NT2/D1 (cell line): ENCODE measurements around the gene ITGB7.
"Not testable (repeated sequence)": the region's sequence is repeated elsewhere in the genome, so short reads cannot be mapped to it uniquely, and the experiment has no call there.

ENCODE experiments used
- DNase-seq: peaks from one replicate; pipeline ENCODE4 v3.0.0-alpha.2; 2011; ENCODE audit warnings: low read depth, low spot score
- H3K27me3 ChIP-seq: 2 replicates; pipeline ENCODE4 v1.6.0; 2011; ENCODE audit warnings: mild to moderate bottlenecking; ENCODE audit not compliant: insufficient read length, insufficient read depth
- H3K36me3 ChIP-seq: 2 replicates; pipeline ENCODE4 v1.6.1; 2011; ENCODE audit warnings: mild to moderate bottlenecking, low read length, mixed read lengths; ENCODE audit not compliant: insufficient read depth, insufficient read length
- H3K4me1 ChIP-seq: 2 replicates; pipeline ENCODE4 v1.5.1; 2011; ENCODE audit not compliant: insufficient read depth, insufficient read length
- H3K4me3 ChIP-seq: 2 replicates; pipeline ENCODE4 v1.5.1; 2011; ENCODE audit warnings: low read depth; ENCODE audit not compliant: insufficient read length
- H3K9ac ChIP-seq: 2 replicates; pipeline ENCODE4 v1.6.0; 2011; ENCODE audit warnings: low read depth; ENCODE audit not compliant: insufficient read length
- H3K9me3 ChIP-seq: 2 replicates; pipeline ENCODE4 v1.5.1; 2011; ENCODE audit warnings: mild to moderate bottlenecking, low read length; ENCODE audit not compliant: insufficient read depth
- SUZ12 ChIP-seq: IDR thresholded peaks from 2 replicates; pipeline ENCODE4 v1.6.1; 2011; ENCODE audit not compliant: insufficient read length, insufficient read depth; ENCODE audit errors: extremely low read depth
- YY1 ChIP-seq: IDR thresholded peaks from 2 replicates; pipeline ENCODE4 v1.6.1; 2011; ENCODE audit not compliant: insufficient read length, insufficient read depth
- ZNF274 ChIP-seq: IDR thresholded peaks from 2 replicates; pipeline ENCODE4 v1.6.1; 2011; ENCODE audit warnings: mild to moderate bottlenecking, low read depth, low read length

Gene ITGB7

DNA sequence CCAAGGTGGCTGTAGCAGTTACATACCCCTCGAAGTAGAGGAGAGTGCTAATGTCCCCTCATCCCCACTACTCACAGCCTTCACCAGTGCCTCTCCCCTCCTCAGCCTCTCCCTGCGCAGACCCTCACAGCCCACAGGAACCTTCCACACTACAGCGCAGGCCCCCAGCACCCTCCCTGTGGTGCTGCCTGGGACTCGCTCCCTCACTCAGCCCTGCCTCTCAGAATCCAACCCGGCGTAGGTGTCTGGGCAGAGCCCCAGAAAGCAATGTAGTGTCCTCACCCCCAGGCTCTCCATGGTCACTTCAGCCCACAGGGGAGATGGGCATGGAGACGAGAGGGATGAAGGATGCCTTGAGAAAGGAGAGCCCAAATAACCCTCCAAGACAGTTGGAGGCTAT is 37.4 kb downstream of the ITGB7 start:
- H3K9ac ChIP-seq: no peak overlapping the region
- H3K4me3 ChIP-seq: no peak overlapping the region
- H3K4me1 ChIP-seq: peaks cover 14% of the 10 kb centered on the region
- TF ChIP-seq SUZ12 (no peak), ZNF274 (no peak), YY1 (no peak)
- no peak for DNase-seq
- peaks cover 57% of the 10 kb centered on the region for H3K27me3 ChIP-seq
- H3K9me3 ChIP-seq: peaks cover 12% of the 10 kb centered on the region; the same call in 1 of the 2 replicates
- H3K36me3 ChIP-seq: peaks cover 24% of the 10 kb centered on the region

DNA sequence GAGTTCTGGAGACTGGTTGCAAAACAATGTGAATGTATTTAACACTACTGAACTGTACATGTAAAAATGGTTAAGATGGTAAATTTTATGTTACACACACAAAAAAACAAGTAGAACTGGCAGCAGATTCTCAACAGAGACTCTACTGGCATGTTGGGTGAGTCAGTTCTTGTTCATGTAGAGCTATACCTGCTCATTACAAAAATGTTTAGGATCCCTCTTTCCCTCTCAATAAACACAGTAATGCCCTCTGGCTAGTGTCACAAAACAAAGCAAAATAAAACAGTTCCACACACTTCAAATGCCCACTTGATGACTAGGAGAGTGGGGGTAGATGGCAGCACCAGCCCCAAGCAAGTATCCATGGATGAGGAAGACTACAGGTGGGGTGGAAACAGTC is 40.2 kb downstream of the ITGB7 start:
- Histone ChIP-seq H3K4me3 (no peak overlapping the region), H3K36me3 (peaks cover 18% of the 10 kb centered on the region), H3K9me3 (peaks cover 5% of the 10 kb centered on the region; the same call in 1 of the 2 replicates), H3K4me1 (peaks cover 14% of the 10 kb centered on the region), H3K9ac (no peak overlapping the region), H3K27me3 (peaks cover 30% of the 10 kb centered on the region)
- DNase-seq: no peak
- TF ChIP-seq ZNF274 (no peak), SUZ12 (no peak), YY1 (no peak)

DNA sequence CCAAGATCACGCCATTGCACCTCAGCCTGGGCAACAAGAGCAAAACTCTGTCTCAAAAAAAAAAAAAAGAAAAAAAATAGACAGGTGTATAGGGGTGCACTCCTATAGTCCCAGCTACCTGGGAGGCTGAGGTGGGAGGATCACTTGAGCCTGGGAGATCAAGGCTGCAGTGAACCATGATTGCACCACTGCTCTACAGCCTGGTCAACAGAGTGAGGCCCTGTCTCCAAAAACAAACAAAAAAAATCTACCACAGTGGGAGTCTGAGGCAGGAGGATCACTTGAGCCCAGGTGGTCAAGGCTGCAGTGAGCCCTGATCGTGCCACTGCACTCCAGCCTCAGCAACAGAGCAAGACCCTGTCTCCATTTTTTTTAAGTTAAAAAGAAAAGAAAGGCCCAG is 44.0 kb downstream of the ITGB7 start:
- not testable (repeated sequence) for H3K36me3 ChIP-seq, DNase-seq, H3K4me3 ChIP-seq, H3K9me3 ChIP-seq, H3K4me1 ChIP-seq, H3K9ac ChIP-seq
- H3K27me3 ChIP-seq: peaks cover 22% of the 10 kb centered on the region

DNA sequence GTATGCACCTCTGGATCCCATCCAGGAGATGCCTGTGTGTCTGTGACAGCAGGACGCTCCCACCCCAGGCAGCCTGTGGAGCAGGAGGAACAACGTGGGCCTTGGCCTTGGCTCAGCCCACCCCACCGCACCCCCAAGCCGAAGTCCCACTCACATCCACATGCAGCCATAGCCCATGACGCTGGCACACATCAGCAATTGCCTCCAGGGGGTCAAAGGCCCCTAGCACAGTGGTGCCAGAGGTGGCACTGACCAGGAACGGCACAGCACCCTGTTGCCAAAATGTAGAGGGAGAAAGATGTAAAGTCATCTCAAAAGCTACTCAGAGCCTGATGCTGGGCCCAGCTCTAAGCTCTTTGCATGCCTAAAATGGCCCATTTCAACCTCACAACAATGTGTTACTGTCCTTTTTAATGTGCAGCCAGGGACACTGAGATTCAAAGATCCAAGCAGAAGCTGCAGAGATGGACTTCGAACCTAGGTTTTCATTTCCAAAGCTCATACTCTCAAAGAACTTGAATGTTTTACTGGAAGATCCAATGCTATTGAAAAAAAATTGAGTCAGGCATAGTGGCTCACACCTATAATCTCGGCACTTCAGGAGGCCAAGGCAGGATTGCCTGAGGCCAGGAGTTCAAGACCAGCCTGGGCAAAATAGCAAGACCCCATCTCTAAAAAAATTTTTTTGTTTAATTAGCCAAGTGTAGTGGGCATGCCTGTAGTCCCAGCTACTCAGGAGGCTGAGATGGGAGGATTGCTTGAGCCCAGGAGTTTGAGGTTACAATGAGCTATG is 45.7 kb downstream of the ITGB7 start:
- no peaks in the 10 kb centered on the region for H3K9me3 ChIP-seq
- peaks cover 7% of the 10 kb centered on the region for H3K4me1 ChIP-seq
- no peaks in the 10 kb centered on the region for H3K36me3 ChIP-seq
- no peak for DNase-seq
- H3K9ac ChIP-seq: no peak overlapping the region
- TF ChIP-seq ZNF274 (no peak), SUZ12 (no peak), YY1 (no peak)
- H3K27me3 ChIP-seq: peaks cover 16% of the 10 kb centered on the region
- no peak overlapping the region for H3K4me3 ChIP-seq

DNA sequence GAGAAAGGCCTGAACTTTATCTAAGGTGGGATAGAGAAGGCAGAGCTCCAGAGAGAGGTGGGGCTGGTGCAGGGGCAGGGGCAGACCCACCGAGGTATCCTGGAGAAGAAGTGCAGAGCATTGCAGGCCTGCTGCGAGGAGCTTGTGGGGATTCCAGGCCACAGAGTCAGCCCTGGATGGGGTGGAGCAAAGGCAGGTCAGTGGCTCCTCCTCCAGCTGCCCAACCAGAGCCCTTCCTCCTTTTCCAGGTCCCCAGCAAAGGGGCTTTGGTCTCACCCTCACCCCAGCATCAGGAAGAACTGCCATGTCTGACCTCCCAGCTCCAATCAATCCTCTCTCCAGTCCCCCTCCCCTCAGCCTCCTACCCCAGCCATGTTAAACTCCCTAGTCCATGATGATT is 46.4 kb downstream of the ITGB7 start:
- Histone ChIP-seq H3K4me1 (peaks cover 7% of the 10 kb centered on the region), H3K9ac (no peak overlapping the region), H3K36me3 (no peaks in the 10 kb centered on the region), H3K9me3 (no peaks in the 10 kb centered on the region), H3K4me3 (no peak overlapping the region), H3K27me3 (peaks cover 16% of the 10 kb centered on the region)
- no peak for DNase-seq
- TF ChIP-seq YY1 (no peak), SUZ12 (no peak), ZNF274 (no peak)

DNA sequence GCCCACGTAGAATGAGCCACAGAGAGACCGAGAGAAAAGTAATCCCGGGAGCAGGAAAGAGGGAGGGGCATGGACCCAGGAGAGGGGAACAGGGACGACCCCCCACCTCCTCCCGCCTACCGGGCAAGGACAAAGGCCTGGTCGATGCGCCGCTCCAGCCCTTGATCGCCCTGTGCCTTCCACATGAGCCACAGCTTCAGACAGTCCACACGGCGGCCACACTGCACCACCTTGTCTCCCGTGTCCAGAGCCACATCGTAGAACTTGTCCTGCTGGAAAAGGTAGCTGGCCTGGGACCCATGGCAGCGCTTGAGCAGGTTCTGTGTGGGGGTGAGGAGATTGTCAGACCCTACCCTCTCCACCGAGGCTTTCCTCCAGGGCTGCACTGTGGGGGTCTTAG is 47.1 kb downstream of the ITGB7 start:
- H3K9ac ChIP-seq: no peak overlapping the region
- no peaks in the 10 kb centered on the region for H3K9me3 ChIP-seq
- peaks cover 7% of the 10 kb centered on the region for H3K4me1 ChIP-seq
- DNase-seq: no peak
- H3K36me3 ChIP-seq: no peaks in the 10 kb centered on the region
- H3K27me3 ChIP-seq: peaks cover 16% of the 10 kb centered on the region
- TF ChIP-seq YY1: no peak
- H3K4me3 ChIP-seq: no peak overlapping the region

DNA sequence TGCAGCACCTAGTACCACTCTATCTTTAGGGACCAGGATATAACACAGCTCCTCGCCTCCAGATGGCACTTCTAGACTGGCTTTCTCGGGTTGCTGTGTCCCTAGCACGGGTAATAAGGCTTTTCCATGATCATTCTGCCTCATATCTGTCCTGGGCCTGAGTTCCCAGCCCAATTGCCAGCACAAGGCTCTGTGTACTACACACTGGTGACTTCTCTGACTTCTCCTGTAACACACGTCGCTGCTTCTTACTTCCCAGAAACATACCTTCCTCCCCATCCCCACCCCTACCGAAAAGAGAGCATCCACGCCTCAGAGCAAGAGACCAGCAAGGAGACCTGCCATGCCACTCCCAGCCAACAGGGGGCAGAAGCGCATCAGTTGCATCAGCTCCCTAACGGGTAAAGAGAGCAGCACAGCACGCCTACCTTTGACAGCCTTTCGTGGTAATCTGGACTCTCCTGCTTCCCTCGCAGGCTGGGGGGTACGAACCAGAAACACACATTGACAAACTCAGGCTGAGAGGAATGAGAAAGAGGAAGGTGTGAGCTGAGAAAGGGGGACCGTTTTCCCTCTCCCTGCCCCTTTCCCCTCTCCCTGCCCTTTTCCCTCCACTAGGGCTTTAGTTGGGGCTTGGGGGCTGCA is 47.7 kb downstream of the ITGB7 start:
- peak; percentile 73 for DNase-seq
- peaks cover 7% of the 10 kb centered on the region for H3K4me1 ChIP-seq
- H3K27me3 ChIP-seq: peaks cover 16% of the 10 kb centered on the region
- no peak overlapping the region for H3K9ac ChIP-seq
- no peaks in the 10 kb centered on the region for H3K36me3 ChIP-seq
- H3K9me3 ChIP-seq: no peaks in the 10 kb centered on the region
- no peak overlapping the region for H3K4me3 ChIP-seq
- TF ChIP-seq YY1 (no peak), ZNF274 (no peak), SUZ12 (no peak)
